ENCODE measurements around the gene PDIA2. TPM values are rescaled to one million over a fixed set of nuclear protein-coding genes. Genes with fewer than 3 reads are reported as not detected.

PDIA2 gene
- total RNA-seq, 2 experiments from 2014 or later = not detected

GRCh38 chr16:303760-304505 is 21.0 kb downstream of the PDIA2 start:
- Mint-ChIP-seq H3K36me3 (ENCODE audit: low read depth) (peaks cover 5% of the 10 kb centered on the region), H3K4me1 (no peaks in the 10 kb centered on the region), H3K4me3 (no peak overlapping the region), H3K27me3 (no peaks in the 10 kb centered on the region), H3K27ac (peak overlapping the region; percentile 54), H3K9me3 (no peaks in the 10 kb centered on the region)
- CTCF ChIA-PET = no interaction called here
- POLR2A ChIA-PET = no interaction called here
- DNase-seq = no peak

GRCh38 chr16:305916-306626 is 23.1 kb downstream of the PDIA2 start:
- ChIA-PET CTCF (interaction anchor here (1.3 kb wide), 1 partner anchor 20 kb away, joined by 3 read pairs; no protein-coding TSS in a partner anchor), POLR2A (no interaction called here)
- Mint-ChIP-seq H3K4me1 (peaks cover 6% of the 10 kb centered on the region), H3K27ac (no peak overlapping the region), H3K27me3 (no peaks in the 10 kb centered on the region), H3K36me3 (ENCODE audit: low read depth) (peaks cover 8% of the 10 kb centered on the region), H3K4me3 (no peak overlapping the region), H3K9me3 (no peaks in the 10 kb centered on the region)
- no peak for DNase-seq

- Mint-ChIP-seq H3K36me3 (ENCODE audit: low read depth) (peaks cover 8% of the 10 kb centered on the region), H3K4me3 (no peak overlapping the region), H3K27ac (no peak overlapping the region), H3K27me3 (no peaks in the 10 kb centered on the region), H3K9me3 (no peaks in the 10 kb centered on the region), H3K4me1 (peaks cover 6% of the 10 kb centered on the region)
- POLR2A ChIA-PET = no interaction called here
- CTCF ChIA-PET = interaction anchor here (1.3 kb wide), 1 partner anchor 19 kb away, joined by 3 read pairs; no protein-coding TSS in a partner anchor
- no peak for DNase-seq
Observed at GRCh38 chr16:306911-307370, 24.0 kb downstream of the PDIA2 start.

- Mint-ChIP-seq H3K4me1 (peaks cover 6% of the 10 kb centered on the region), H3K27ac (no peak overlapping the region), H3K4me3 (no peak overlapping the region), H3K27me3 (no peaks in the 10 kb centered on the region), H3K9me3 (no peaks in the 10 kb centered on the region), H3K36me3 (ENCODE audit: low read depth) (peaks cover 8% of the 10 kb centered on the region)
- ChIA-PET POLR2A (no interaction called here), CTCF (interaction anchor here (1.3 kb wide), 1 partner anchor 18 kb away, joined by 3 read pairs; no protein-coding TSS in a partner anchor)
- DNase-seq = no peak
Observed at GRCh38 chr16:307691-308312, 24.8 kb downstream of the PDIA2 start.

DNA sequence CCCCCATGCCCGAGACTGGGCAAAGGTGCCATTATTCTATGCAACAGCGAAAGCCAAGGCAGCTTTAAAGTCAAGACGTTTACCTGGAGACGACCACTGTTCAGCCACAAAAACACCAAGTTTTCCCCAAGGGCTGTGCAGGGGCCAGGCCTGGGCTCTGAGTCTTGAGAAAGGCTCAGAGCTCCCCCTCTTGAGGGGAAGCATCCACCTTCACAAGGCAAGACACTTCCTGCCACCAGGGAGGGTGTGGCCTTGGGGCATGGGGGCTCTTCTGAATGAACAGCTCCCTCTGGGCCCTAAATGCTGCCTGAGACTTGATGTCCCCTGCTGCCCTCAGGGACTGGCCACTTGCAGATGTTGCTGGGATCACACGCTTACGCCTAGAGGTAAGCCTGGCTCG is 26.5 kb downstream of the PDIA2 start:
- peak; percentile 30 for DNase-seq
- Mint-ChIP-seq H3K4me3 (no peak overlapping the region), H3K27me3 (no peaks in the 10 kb centered on the region), H3K27ac (peak overlapping the region; percentile 68), H3K4me1 (peaks cover 6% of the 10 kb centered on the region), H3K36me3 (ENCODE audit: low read depth) (peaks cover 8% of the 10 kb centered on the region), H3K9me3 (no peaks in the 10 kb centered on the region)
- ChIA-PET CTCF (interaction anchor here (0.6 to 1.4 kb wide), 4 partner anchors 10 to 63 kb away, joined by 3 to 4 read pairs (median 4); no protein-coding TSS in a partner anchor), POLR2A (no interaction called here)

GRCh38 chr16:311725-312124 is 28.8 kb downstream of the PDIA2 start:
- CTCF ChIA-PET = no interaction called here

GRCh38 chr16:314351-314750 is 31.4 kb downstream of the PDIA2 start:
- peaks cover 2% of the 10 kb centered on the region for H3K36me3 Mint-ChIP-seq (ENCODE audit: low read depth)
- no peaks in the 10 kb centered on the region for H3K27me3 Mint-ChIP-seq
- ChIA-PET CTCF (interaction anchor here (1.4 kb wide), 1 partner anchor 10 kb away, joined by 4 read pairs; no protein-coding TSS in a partner anchor), POLR2A (no interaction called here)
- H3K4me3 Mint-ChIP-seq = no peak overlapping the region
- no peak for DNase-seq
- H3K27ac Mint-ChIP-seq = no peak overlapping the region
- no peaks in the 10 kb centered on the region for H3K9me3 Mint-ChIP-seq
- peaks cover 7% of the 10 kb centered on the region for H3K4me1 Mint-ChIP-seq

More at GRCh38 chr16:311725-312124, 28.8 kb downstream of the PDIA2 start:
- DNase-seq = no peak
- no peak overlapping the region for H3K27ac Mint-ChIP-seq
- no peaks in the 10 kb centered on the region for H3K27me3 Mint-ChIP-seq
- POLR2A ChIA-PET = no interaction called here
- H3K4me1 Mint-ChIP-seq = peaks cover 6% of the 10 kb centered on the region
- H3K4me3 Mint-ChIP-seq = no peak overlapping the region
- no peaks in the 10 kb centered on the region for H3K9me3 Mint-ChIP-seq
- H3K36me3 Mint-ChIP-seq (ENCODE audit: low read depth) = peaks cover 4% of the 10 kb centered on the region

- H3K4me1 Mint-ChIP-seq = peaks cover 7% of the 10 kb centered on the region
- H3K4me3 Mint-ChIP-seq = no peak overlapping the region
Observed at GRCh38 chr16:314795-315299, 31.9 kb downstream of the PDIA2 start.

DNA sequence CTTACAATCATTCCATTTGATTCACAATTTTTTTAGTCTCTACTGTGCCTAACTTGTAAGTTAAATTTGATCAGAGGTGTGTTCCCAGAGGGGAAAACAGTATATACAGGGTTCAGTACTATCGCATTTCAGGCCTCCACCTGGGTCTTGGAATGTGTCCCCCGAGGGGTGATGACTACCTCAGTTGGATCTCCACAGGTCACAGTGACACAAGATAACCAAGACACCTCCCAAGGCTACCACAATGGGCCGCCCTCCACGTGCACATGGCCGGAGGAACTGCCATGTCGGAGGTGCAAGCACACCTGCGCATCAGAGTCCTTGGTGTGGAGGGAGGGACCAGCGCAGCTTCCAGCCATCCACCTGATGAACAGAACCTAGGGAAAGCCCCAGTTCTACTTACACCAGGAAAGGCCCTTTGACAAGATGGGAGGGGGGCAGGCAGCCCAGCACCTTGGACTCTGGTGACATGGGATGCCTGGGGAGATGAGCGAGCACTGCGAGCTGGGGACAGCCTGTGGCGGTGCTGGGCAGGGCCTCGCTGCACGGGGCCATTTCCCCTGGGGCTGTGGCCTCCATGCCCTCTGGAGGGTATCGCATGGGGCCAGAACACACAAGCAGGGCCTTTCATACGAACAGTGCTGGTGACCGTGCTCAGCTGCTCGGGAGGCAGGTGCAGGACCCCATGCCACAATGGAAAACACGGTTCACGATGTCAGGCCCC is 33.9 kb downstream of the PDIA2 start:
- H3K36me3 Mint-ChIP-seq (ENCODE audit: low read depth) = peaks cover 2% of the 10 kb centered on the region
- no peaks in the 10 kb centered on the region for H3K9me3 Mint-ChIP-seq
- POLR2A ChIA-PET = no interaction called here
- CTCF ChIA-PET = no interaction called here
- DNase-seq = no peak
- H3K27me3 Mint-ChIP-seq = no peaks in the 10 kb centered on the region
- H3K4me3 Mint-ChIP-seq = no peak overlapping the region
- H3K27ac Mint-ChIP-seq = no peak overlapping the region
- peaks cover 12% of the 10 kb centered on the region for H3K4me1 Mint-ChIP-seq

More at GRCh38 chr16:314795-315299, 31.9 kb downstream of the PDIA2 start:
- Mint-ChIP-seq H3K9me3 (no peaks in the 10 kb centered on the region), H3K36me3 (ENCODE audit: low read depth) (peaks cover 2% of the 10 kb centered on the region), H3K27ac (no peak overlapping the region), H3K27me3 (no peaks in the 10 kb centered on the region)
- ChIA-PET CTCF (interaction anchor here (1.4 kb wide), 1 partner anchor 10 kb away, joined by 4 read pairs; no protein-coding TSS in a partner anchor), POLR2A (no interaction called here)
- no peak for DNase-seq

DNA sequence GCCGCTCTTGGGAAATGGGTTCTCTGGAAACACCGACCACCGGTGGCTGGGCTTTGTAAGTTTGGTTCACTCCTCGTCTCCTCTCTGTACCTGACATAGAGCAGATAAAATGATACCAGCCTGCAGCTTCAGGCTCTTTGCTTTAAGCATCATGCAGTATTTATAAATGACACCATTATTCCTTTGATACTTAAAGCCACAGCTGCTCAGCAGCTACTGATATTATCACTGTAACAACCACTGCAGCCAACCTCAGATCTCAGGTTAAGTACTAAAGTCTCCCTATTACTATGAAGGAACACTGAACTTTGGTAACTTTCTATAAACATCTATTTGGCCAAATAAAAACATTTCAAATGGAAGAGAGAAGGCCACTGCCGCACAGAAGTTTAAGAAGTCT is 34.6 kb downstream of the PDIA2 start:
- CTCF ChIA-PET = no interaction called here
- H3K36me3 Mint-ChIP-seq (ENCODE audit: low read depth) = peaks cover 2% of the 10 kb centered on the region
- no peaks in the 10 kb centered on the region for H3K9me3 Mint-ChIP-seq
- no peak overlapping the region for H3K4me3 Mint-ChIP-seq
- POLR2A ChIA-PET = no interaction called here
- no peak overlapping the region for H3K27ac Mint-ChIP-seq
- peaks cover 12% of the 10 kb centered on the region for H3K4me1 Mint-ChIP-seq
- no peak for DNase-seq
- no peaks in the 10 kb centered on the region for H3K27me3 Mint-ChIP-seq

GRCh38 chr16:318628-319027 is 35.7 kb downstream of the PDIA2 start:
- H3K4me1 Mint-ChIP-seq = peaks cover 18% of the 10 kb centered on the region
- CTCF ChIA-PET = no interaction called here

DNA sequence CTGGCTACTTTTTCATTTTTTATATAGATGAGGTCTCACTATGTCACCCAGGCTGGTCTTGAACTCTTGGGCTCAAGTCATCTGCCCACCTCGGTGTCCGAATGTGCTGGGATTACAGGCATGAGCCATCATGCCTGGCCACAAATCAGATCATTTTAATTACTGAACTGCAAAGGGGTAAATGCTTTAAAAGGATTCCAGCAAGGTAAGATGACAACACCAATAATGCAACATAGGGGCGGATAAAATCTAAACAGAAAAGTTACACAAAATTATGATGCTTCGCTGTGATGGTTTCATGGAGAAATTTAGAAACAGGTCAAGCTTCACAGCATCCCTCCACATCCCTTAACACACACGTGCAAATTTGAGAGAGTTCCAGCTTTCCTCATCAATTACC is 37.2 kb downstream of the PDIA2 start:
- Mint-ChIP-seq H3K4me3 (no peak overlapping the region), H3K27me3 (no peaks in the 10 kb centered on the region), H3K4me1 (peaks cover 33% of the 10 kb centered on the region), H3K9me3 (no peaks in the 10 kb centered on the region), H3K36me3 (ENCODE audit: low read depth) (peaks cover 2% of the 10 kb centered on the region), H3K27ac (no peak overlapping the region)
- ChIA-PET POLR2A (no interaction called here), CTCF (interaction anchor here (1.4 kb wide), 1 partner anchor 11 kb away, joined by 3 read pairs; no protein-coding TSS in a partner anchor)
- DNase-seq = no peak

More at GRCh38 chr16:318628-319027, 35.7 kb downstream of the PDIA2 start:
- Mint-ChIP-seq H3K4me3 (no peak overlapping the region), H3K27me3 (no peaks in the 10 kb centered on the region), H3K36me3 (ENCODE audit: low read depth) (peaks cover 2% of the 10 kb centered on the region), H3K9me3 (no peaks in the 10 kb centered on the region), H3K27ac (no peak overlapping the region)
- DNase-seq = no peak
- POLR2A ChIA-PET = interaction anchor here (0.7 kb wide), 1 partner anchor 120 kb away, joined by 4 read pairs; no protein-coding TSS in a partner anchor

Data from activated CD4-positive, alpha-beta T cell treated with anti-CD3 and anti-CD28 coated beads, Interleukin-2, amount 10 ng/mL, durations not matched to agents 7 days and 5 days (primary cell).